Activated naive CD4-positive, alpha-beta T cell treated with anti-CD3 and anti-CD28 coated beads, Interleukin-2, amount 50 U/mL, for 72 hours (primary cell): ENCODE data around the gene UCN2. TPM values are rescaled to one million over a fixed set of nuclear protein-coding genes. Genes with fewer than 3 reads are reported as not detected.

Experiments
- ATAC-seq, 2 donors: fragments of 150-1000 bp; cut with Tn5 transposase; 2 replicates each; pipeline ENCODE4 v1.10.0; 2021; ENCODE audit warnings: mild to moderate bottlenecking in 2 of 2, moderate library complexity in 2 of 2
- DNase-seq, 2 donors: peaks; one replicate each; pipeline ENCODE4 v3.0.0; 2021 to 2022; ENCODE audit warnings: low spot score in 2 of 2
- H3K27ac Mint-ChIP-seq, 2 donors: one replicate each; pipeline ENCODE4 v1.8.0; 2022; ENCODE audit warnings: mild to moderate bottlenecking in 2 of 2, mixed read lengths in 2 of 2
- H3K36me3 Mint-ChIP-seq, 2 donors: one replicate each; pipeline ENCODE4 v1.8.0; 2022; ENCODE audit warnings: mixed read lengths in 2 of 2
- H3K9me3 Mint-ChIP-seq, 2 donors: one replicate each; pipeline ENCODE4 v1.8.0; 2022; ENCODE audit warnings: mixed read lengths in 2 of 2
- total RNA-seq, 2 donors: library from RNA; stranded (reverse); gene quantifications; one replicate each; pipeline ENCODE4 v1.2.3, GENCODE V29; 2022

Gene UCN2
- total RNA-seq, 2 donors from 2014 or later, result 0.21 TPM; not detected in 1

- no peak for ATAC-seq
- H3K36me3 Mint-ChIP-seq, result no peaks in the 10 kb centered on the region
- peak overlapping the region in 1 of 2 donors; percentile 36 for H3K27ac Mint-ChIP-seq
Observed at GRCh38 chr3:48569400-48569799, 5.8 kb upstream of the UCN2 start.

GRCh38 chr3:48568476-48568875 lies 4.9 kb upstream of the UCN2 start:
- no peaks in the 10 kb centered on the region for H3K36me3 Mint-ChIP-seq
- H3K9me3 Mint-ChIP-seq, result no peaks in the 10 kb centered on the region
- no peak for DNase-seq
- ATAC-seq, result no peak
- H3K27ac Mint-ChIP-seq, result no peak overlapping the region

More at GRCh38 chr3:48569400-48569799, 5.8 kb upstream of the UCN2 start:
- DNase-seq, result no peak
- H3K9me3 Mint-ChIP-seq, result no peaks in the 10 kb centered on the region

GRCh38 chr3:48567500-48567899 lies 3.9 kb upstream of the UCN2 start:
- no peaks in the 10 kb centered on the region for H3K36me3 Mint-ChIP-seq
- no peak for DNase-seq
- peak overlapping the region in 1 of 2 donors; percentile 64 for H3K27ac Mint-ChIP-seq
- ATAC-seq, result no peak
- H3K9me3 Mint-ChIP-seq, result no peaks in the 10 kb centered on the region

- no peak for ATAC-seq
- H3K27ac Mint-ChIP-seq, result peak overlapping the region in 1 of 2 donors; percentile 64
Observed at GRCh38 chr3:48567090-48567489, 3.5 kb upstream of the UCN2 start.

GRCh38 chr3:48566401-48566760 lies 2.8 kb upstream of the UCN2 start:
- Mint-ChIP-seq H3K9me3 (no peaks in the 10 kb centered on the region), H3K27ac (peak overlapping the region in 1 of 2 donors; percentile 64), H3K36me3 (no peaks in the 10 kb centered on the region)
- DNase-seq (no peak), ATAC-seq (no peak)

More at GRCh38 chr3:48567090-48567489, 3.5 kb upstream of the UCN2 start:
- H3K9me3 Mint-ChIP-seq, result no peaks in the 10 kb centered on the region
- no peaks in the 10 kb centered on the region for H3K36me3 Mint-ChIP-seq
- no peak for DNase-seq

- H3K27ac Mint-ChIP-seq, result peak overlapping the region; percentile 44 to 64
- ATAC-seq (peak; percentile 23 to 48), DNase-seq (no peak)
- H3K9me3 Mint-ChIP-seq, result no peaks in the 10 kb centered on the region
- H3K36me3 Mint-ChIP-seq, result no peaks in the 10 kb centered on the region
Observed at GRCh38 chr3:48565591-48566400, 2.2 kb upstream of the UCN2 start.

- peak overlapping the region in 1 of 2 donors; percentile 64 for H3K27ac Mint-ChIP-seq
- no peak for ATAC-seq
- H3K36me3 Mint-ChIP-seq, result no peaks in the 10 kb centered on the region
Observed at GRCh38 chr3:48565186-48565585, 1.6 kb upstream of the UCN2 start.

GRCh38 chr3:48564667-48565066 lies 1.1 kb upstream of the UCN2 start:
- Mint-ChIP-seq H3K27ac (no peak overlapping the region), H3K9me3 (no peaks in the 10 kb centered on the region), H3K36me3 (no peaks in the 10 kb centered on the region)
- ATAC-seq (no peak), DNase-seq (no peak)

More at GRCh38 chr3:48565186-48565585, 1.6 kb upstream of the UCN2 start:
- DNase-seq, result no peak
- H3K9me3 Mint-ChIP-seq, result no peaks in the 10 kb centered on the region

GRCh38 chr3:48564022-48564421 lies 441 bp upstream of the UCN2 start:
- no peak for DNase-seq
- Mint-ChIP-seq H3K27ac (no peak overlapping the region), H3K9me3 (no peaks in the 10 kb centered on the region), H3K36me3 (no peaks in the 10 kb centered on the region)
- peak in 1 of 2 donors; percentile 32 for ATAC-seq

- H3K36me3 Mint-ChIP-seq, result no peaks in the 10 kb centered on the region
- H3K27ac Mint-ChIP-seq, result no peak overlapping the region
- no peak for DNase-seq
- ATAC-seq, result no peak
- H3K9me3 Mint-ChIP-seq, result no peaks in the 10 kb centered on the region
Observed at GRCh38 chr3:48562367-48563095, 1.1 kb downstream of the UCN2 start.

- DNase-seq (no peak), ATAC-seq (no peak)
- no peaks in the 10 kb centered on the region for H3K9me3 Mint-ChIP-seq
- H3K36me3 Mint-ChIP-seq, result peaks cover 0 to under 1% of the 10 kb centered on the region in 2 donors
- no peak overlapping the region for H3K27ac Mint-ChIP-seq
Observed at GRCh38 chr3:48561045-48561736, 2.4 kb downstream of the UCN2 start.

- DNase-seq (no peak), ATAC-seq (no peak)
- Mint-ChIP-seq H3K36me3 (peaks cover 0 to 6% of the 10 kb centered on the region in 2 donors), H3K9me3 (no peaks in the 10 kb centered on the region), H3K27ac (no peak overlapping the region)
Observed at GRCh38 chr3:48560648-48561018, 2.9 kb downstream of the UCN2 start.

GRCh38 chr3:48558493-48559134 lies 5.0 kb downstream of the UCN2 start:
- H3K36me3 Mint-ChIP-seq, result peaks cover 0 to 23% of the 10 kb centered on the region in 2 donors
- no peak for ATAC-seq
- H3K9me3 Mint-ChIP-seq, result no peaks in the 10 kb centered on the region
- DNase-seq, result no peak
- H3K27ac Mint-ChIP-seq, result peak overlapping the region; percentile 4 to 72

- Mint-ChIP-seq H3K27ac (peak within 1 kb of the TSS; percentile 71 to 81), H3K9me3 (no peaks in the 10 kb centered on the region), H3K36me3 (peaks cover 0 to 25% of the 10 kb centered on the region in 2 donors)
- ATAC-seq, result peak; percentile 89 to 93
- peak; percentile 99 to 100 for DNase-seq
Observed at GRCh38 chr3:48556796-48557626, 6.6 kb downstream of the UCN2 start, which contains the start of gene PFKFB4. Gene PFKFB4 (minus strand): TSS chr3:48556803. CDS start chr3:48556777, 26 bp downstream.

- Mint-ChIP-seq H3K36me3 (peaks cover 0 to 25% of the 10 kb centered on the region in 2 donors), H3K9me3 (no peaks in the 10 kb centered on the region), H3K27ac (peak overlapping the region; percentile 71 to 81)
- ATAC-seq (no peak), DNase-seq (no peak)
Observed at GRCh38 chr3:48555949-48556795, 7.4 kb downstream of the UCN2 start.
